ENCODE measurements around the gene GPR162.

The GPR162 gene

DNA sequence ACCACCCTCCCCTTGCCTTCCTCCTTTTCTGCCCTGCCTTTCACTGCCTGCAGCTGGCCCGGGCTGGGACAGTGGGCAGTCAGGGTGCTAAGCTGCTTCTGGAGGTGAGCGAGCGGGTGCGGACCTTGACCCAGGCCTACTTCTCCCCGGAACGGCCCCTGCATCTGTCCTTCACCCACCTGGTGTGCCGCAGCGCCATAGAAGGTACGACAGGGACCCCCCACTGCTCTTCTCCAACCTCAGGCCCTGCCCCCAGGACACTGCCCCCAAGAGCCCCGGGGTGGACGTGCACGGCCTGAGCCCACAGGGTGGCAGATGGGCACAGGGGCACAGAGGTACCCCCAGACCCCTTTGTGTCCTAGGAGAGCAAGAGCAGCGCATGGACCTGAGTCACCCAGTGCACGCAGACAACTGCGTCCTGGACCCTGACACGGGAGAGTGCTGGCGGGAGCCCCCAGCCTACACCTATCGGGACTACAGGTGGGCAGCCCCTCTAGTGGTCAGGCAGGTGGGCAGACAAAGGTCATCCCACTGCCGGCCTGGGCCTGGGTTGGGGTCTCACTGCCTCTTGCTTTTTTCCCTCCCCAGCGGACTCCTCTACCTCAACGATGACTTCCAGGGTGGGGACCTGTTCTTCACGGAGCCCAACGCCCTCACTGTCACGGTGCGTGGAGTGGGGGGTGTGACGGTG, 15.9 kb downstream of the GPR162 start:
- DNase-seq = no peak

DNA sequence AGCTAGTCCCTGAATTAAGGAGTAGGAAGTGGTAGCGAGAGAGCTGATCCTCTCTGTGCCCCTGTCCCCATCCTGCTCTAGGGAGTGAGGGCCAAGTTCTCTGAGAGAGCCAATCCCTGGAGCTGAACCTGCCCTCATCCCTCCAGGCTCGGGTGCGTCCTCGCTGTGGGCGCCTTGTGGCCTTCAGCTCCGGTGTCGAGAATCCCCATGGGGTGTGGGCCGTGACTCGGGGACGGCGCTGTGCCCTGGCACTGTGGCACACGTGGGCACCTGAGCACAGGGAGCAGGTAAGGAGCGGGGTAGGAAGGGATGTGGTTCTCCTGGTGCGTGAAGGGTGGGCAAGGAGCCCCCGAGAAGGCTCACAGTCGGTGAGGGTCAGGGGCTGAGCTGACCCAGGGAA, 17.2 kb downstream of the GPR162 start:
- no peak for DNase-seq

DNA sequence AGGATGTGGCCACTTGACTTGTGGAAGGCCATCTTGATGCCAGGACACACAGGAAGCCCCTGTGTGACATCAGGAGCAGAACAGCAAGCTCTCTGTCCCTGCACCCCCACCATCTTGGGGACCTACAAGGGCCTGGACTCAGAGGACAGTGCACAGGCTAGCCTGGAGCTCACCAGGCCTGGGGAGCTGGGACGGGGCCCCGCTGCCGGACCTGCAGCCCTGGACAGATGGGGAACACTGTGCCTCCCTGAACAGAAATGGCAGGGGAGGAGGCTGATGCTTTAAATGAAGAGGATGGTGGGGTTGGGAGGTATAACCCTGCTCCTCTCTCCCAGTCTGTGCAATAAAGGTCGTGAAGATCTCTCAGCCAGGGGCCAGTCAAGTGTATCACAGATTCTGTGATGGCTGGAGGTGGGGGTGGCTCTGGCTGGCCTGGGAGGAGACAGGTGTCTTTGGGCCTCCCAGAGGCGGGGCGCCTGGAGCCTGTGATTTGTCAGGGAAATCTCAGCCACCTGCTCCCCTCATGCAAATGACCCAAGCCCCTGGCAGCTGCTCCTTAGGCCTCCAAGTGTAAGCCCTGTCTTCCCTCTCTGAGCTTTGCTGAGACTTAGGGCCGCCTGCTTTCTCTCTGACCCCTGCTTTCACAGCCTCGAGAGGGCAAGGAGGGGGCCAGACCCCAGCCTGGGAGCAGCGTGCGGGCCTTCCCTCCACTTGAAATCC, 18.0 kb downstream of the GPR162 start:
- DNase-seq = no peak

DNA sequence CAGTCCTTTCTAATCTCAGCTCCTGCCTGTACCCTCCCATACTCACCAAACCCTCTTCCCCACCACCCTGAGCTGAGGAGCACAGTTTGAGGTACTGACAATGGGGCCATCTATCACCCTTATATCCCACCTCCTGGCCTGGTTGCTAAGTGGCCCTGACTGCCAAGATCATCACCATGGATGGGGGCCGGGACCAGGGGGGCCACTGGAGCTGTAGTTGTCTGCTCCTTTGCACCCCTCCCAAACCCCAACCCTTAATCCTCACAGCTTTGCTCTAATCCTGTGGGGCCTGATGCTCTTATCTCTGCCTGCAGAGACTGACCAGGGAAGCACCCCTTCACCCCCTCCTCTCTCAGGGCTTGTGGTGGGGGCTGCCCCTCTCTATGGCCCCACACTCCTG, 18.7 kb downstream of the GPR162 start:
- no peak for DNase-seq

DNA sequence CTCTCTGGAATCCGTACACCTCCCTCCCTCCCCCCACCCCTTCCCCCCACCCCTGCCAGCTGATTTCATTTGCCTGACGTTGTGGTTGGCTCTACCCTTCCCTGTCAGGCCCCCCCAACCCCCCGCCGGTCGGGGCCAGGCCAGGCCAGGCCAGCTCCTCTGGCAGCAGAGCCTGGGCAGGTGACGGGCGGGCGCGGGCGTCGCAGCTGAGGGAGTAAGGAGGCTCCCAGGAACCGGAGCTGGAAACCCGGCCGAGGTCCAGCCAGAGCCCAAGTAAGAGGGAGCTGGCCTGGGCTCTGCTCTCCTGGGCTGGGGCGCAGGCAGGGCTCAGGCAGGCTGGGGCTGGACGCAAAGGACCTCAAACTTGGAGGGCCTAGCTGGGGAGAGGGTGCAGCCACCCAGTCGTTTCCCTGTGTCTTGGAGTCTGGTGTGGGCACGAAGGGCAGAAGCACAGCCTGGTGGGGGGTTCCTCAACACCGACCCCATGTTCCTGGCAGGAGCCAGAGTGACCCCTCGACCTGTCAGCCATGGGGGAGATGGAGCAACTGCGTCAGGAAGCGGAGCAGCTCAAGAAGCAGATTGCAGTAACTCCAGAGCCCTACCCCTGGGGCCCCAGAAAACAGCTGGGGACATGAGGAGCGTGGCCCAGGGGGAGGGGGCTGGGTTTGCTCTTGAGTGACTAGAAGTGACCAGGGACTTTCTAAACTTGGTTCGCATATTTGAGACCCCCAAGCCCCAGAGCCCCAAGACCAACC, 19.3 kb downstream of the GPR162 start, which contains the start of gene GNB3:
GNB3 (plus strand) TSS at position 165 of the 755 bp plus-strand sequence; CDS start at position 528, 363 bp downstream.
- no peak for DNase-seq

DNA sequence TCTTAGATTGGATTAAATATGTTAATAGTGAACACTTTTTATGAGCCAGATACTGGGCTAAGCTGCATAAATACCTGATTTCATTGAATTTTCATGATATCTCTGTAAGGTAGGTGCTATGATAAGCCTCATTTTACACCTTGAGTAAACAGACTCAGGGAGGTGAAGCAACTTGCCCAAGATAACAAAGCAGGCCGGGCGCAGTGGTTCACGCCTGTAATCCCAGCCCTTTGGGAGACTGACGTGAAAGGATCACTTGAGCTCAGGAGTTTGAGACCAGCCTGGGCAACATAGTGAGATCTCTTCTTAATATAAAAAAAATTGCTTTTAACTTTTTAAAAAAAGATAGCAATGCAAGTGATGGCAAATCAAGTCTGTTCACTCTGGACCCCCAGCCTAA, 20.5 kb downstream of the GPR162 start:
- no peak for DNase-seq

DNA sequence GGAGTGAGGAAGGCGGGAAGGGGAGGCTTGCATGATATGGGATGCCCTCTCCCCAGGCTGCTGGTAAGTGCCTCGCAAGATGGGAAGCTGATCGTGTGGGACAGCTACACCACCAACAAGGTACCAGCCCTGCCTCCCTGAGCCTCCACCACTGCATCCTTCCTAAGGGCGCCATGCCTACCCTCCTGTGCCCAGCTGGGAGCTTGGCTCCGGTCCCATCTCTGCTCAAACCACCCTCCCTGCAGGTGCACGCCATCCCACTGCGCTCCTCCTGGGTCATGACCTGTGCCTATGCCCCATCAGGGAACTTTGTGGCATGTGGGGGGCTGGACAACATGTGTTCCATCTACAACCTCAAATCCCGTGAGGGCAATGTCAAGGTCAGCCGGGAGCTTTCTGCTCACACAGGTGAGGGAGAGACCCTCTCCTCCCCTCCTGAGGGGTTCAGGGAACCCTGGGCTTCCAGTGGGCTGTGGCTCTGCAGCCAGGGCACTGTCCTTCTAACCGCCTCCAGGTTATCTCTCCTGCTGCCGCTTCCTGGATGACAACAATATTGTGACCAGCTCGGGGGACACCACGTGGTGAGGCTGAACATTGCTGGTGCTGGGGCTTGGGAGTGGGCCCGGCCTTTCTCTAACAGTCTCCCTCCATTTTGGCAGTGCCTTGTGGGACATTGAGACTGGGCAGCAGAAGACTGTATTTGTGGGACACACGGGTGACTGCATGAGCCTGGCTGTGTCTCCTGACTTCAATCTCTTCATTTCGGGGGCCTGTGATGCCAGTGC, 21.7 kb downstream of the GPR162 start:
- DNase-seq = no peak

DNA sequence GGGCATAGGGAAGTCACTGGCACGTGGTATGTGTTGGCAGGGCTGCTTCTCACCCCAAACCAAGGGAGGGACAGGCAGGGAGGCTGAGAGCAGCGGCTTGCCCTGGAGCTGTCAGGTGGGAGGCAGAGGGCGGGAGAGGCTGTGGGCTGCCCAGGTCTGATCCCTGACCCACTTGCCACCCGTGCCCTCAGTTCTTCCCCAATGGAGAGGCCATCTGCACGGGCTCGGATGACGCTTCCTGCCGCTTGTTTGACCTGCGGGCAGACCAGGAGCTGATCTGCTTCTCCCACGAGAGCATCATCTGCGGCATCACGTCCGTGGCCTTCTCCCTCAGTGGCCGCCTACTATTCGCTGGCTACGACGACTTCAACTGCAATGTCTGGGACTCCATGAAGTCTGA, 23.8 kb downstream of the GPR162 start:
- DNase-seq = no peak

DNA sequence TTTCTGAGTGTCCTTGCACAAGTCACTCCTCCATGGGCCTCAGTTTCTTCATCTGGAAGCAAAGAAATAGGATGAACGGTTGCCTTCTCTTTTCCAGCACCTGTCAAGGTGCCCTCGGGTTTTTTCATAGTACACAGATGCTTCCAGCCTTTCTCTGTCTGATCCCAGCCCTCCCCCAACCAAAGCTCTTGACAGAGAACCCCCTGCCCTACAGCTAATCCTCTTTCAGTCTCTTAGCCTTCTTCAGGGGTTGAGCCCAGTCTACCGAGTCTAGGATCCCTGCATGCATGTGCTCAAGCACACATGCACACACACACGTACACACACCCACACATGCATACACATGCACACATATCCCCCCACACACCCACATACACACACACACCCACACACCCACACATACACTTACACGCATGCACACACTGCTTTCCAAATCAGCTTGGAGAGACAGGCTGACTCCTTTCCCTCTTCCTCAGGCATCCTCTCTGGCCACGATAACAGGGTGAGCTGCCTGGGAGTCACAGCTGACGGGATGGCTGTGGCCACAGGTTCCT, 24.8 kb downstream of the GPR162 start:
- no peak for DNase-seq

DNA sequence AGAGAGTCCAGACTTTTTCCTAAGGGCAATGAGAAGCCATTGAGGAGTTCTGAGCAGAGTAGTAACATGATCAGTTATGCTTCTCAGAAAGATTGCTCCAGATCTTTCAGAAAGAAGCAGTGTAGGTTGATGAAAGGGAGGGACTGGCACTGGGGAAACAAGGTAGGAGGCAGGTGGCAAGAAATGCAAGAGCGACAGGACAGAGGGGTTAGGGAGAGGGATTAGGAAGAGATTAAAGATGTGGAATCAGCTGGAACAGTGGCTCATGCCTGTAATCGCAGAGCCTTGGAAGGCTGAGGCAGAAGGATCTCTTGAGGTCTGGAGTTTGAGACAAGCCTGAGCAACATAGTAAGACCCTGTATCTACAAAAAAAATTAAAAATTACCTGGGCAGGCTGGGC, 26.1 kb downstream of the GPR162 start:
- no peak for DNase-seq

DNA sequence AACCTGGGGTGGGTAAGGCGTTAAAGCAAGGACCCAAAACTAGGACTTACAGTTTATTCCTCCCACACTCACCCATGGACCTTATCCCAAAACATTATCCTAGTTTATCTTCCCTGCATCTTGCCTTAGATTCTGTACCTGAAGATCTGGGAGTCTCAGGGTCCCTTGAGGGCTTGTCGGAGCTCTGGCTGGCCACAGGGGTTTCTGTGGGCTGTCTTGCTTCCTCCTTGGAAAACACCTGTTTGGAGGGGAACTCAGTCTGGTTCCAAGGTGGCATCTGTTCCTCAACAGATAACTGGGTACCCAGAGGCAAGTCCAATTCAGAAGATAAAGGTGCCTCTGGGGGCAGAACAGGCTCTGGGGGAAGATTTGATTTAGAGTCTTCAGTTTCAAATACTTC, 27.8 kb downstream of the GPR162 start:
- no peak for DNase-seq

DNA sequence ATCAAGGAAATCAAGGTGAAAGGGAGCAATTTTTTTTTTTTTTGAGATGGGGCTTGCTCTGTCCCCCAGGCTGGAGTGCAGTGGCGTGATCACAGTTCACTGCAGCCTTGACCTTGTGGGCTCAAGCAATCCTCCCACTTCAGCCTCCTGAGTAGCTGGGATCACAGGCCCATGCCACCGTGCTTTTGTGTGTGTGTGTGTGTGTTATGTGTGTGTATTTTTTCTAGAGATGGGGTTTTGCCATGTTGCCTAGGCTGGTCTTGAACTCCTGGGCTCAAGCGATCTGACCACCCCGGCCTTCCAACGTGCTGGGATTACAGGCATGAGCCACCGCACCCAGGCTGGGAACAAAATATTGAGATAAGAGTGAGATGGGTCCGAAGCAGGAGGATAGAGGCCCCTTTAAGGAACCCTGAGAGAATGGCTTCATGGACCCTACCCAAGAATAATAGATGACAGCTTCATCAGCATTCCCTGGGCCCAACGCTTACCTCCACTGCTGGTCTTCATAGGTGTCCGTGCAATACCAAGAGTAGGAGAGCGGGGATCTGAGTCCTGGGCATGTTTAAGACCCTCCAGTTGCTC, 28.4 kb downstream of the GPR162 start:
- no peak for DNase-seq

DNA sequence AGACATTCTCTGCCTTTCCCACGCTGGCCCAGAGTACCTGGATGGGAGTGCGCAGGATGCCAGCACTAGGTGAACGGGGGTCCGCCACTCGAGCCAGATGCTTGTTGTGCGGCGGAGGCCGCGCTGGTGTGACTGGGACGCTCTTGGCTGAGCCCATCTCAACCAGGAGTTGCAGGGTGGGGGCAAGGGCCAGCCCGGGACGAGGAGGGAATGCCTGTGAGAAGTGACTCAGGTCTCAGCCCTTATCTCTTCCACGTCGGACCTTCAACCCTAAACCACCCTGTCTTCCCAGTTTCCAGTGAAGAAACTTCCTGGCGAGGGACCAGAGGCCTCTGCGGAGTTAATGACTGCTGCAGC, 29.2 kb downstream of the GPR162 start:
- no peak for DNase-seq

DNA sequence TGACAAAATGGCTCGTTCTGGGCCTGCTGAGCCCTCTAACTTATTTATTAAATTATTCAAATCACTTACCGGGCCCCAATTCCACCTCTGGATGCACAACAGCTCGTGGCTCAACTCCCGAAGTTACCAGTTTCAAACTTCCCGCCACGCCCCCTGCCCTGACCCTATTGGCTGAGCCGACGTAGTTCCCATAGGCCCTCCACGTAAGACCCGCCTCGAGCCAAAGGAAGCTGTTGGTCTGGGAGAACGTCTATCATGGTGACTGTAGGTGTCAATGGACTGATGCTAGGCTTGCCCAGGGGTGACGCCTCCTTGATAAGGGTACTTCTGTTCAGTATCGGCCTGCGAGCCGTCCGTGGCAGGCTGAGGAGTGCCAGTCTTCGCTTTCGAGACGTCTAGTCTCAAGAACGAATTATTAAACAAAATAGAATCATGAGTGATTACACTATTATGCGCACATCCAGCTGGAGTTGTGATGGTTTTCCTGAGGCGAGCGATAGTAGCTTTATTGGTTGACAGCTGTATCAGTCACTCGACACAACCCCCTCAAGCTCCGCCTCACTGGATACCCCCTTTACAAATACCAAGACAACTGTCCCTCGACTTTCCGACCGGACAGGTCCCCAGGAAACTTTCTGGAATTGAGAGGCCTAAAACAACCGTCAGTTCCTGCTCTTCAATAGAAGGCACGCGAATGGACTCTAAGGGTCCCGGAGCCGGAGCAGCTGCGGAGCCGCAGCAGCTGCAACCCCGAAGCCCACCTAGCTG, 29.7 kb downstream of the GPR162 start, which contains the start of gene CDCA3:
CDCA3 (minus strand) TSS at position 134 of the 768 bp plus-strand sequence. CDS start 334 bp downstream, outside the sequence.
- DNase-seq = peak; percentile 99

DNA sequence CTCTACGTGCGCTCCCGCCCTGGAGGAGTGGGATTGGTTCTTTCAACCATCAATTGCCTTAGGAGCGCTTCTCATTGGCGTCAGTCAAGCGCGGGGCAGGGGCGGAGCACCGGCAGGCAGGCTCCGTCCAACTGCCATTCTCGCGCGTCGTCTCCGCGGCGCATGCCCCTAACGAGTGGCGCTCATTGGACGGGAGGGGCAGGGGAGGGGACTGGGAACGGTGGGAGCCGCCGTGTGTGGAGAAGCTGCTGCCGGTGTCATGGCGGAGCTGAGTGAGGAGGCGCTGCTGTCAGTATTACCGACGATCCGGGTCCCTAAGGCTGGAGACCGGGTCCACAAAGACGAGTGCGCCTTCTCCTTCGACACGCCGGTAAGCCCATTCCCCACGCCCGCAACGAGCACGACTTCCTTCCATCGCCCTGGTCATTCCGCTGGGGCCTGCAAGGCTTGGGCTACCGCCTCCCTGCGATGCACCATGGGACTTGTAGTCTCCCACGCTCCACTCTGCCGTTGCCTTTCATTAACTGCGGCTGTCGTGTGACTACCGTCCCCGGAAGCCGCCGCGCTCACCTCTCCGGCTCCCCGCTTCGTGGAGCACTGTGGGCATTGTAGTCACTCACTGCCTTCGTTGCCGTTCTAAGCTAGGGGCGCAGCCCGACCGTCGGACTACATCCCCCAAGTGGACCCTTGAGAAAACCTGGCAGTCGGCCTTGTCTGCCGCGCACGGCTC, 30.5 kb downstream of the GPR162 start, which contains the start of gene USP5:
USP5 (plus strand) TSS at position 230 of the 730 bp plus-strand sequence; CDS start at position 260, 30 bp downstream.
- peak; percentile 100 for DNase-seq

DNA sequence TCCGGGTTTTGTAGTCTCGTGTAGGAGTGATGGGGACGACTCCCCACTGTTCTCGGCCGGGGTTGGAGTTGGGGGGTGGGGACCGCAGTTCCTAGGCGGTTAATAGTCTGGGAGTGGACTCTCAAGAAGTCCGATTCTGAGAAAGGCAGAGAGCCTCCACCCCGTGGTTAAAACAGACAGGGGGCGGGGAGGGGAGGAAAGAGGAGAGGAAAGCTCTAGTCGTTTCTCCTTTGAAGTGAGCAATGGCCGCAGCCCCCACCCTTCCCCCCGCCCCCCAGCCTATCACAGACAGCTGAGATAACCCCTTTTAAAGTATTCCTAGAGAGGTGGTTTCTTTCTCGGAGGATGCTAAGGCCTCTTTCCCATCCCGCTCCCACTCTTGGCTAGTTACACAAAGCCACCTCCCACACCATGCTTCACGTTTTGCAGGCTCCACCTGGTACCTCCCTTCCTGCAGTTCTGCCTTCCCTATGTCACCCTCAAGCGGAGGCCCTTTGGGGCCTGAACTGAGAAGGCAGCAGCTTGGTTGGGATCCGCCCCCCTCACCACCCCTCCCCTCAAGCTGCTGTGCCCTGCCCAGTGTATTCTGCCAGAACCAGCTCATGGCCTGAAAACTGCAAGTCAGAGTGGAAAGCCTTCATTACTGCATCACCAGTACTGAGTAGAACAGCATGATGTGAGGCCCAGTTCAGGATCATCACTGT, 31.2 kb downstream of the GPR162 start:
- peak; percentile 67 for DNase-seq

DNA sequence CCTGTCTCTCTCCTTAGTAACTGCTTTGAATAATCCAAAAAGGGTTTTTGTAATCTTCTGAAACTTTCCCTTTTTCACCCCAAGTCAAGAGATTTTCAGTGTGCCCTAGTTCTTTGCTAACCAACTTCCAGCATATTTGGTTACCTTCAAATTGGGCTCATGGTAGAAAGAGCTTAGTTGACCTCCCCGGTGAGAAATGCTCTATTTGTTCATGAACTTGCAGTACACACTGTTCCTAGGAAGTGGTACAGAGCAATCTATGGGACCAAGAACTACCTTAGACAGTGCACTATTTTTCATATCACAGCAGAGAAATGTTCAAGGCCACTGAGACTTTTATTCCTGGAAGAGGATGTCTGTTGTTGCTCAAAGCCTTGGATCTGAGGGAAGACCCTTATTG, 32.0 kb downstream of the GPR162 start:
- DNase-seq = no peak

DNA sequence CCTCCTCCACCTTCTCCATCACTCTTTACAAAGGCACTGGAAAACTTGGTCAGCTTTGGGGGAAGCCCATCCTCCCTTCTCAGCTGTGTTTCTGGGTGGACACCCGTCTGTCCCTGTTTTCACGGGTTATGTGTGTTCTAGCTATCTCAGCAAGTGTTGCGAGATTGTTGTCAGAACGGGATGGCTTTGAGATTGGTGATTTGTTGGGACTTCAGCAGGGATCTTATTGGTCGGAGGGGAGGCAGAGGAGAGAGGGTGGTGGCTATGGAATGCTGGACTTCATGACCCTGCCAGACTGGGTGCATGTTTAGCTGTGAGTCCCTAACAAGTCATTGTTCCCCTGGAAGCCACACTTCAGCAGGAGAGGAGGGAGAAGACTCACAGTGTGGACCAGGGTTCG, 32.4 kb downstream of the GPR162 start:
- no peak for DNase-seq

DNA sequence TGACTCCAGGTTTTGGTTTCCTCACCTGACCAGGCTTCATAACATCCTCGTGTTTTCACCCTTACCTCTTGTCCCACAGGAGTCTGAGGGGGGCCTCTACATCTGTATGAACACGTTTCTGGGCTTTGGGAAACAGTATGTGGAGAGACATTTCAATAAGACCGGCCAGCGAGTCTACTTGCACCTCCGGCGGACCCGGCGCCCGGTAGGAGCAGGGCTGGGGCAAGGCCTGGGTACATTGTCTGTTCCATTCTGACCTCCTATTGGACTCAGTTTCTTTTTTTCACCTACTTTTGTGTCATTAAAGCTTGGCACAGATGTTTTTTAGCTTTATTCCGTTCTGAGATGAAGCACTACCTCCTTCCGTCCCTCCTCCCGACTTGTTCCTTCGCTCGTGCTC, 33.7 kb downstream of the GPR162 start:
- DNase-seq = no peak

DNA sequence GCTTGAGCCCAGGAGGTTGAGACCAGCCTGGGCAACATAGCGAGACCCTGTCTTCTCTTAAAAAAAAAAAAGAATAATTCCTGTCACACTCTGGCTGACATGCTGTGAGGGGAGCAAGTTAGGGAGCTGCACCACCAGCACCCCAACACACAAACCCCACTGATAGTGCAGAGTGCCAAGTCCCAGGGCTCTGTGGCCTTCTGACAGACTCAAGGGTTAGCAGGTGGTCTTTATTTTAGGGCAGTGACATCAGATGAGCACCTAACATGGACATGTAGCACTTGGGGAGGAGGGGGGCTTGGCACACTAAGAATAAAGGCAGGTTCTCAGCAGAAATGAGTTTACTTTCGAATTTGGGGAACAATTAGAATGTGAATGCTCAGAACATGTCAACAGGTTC, 37.2 kb downstream of the GPR162 start:
- DNase-seq = no peak
